HG03571 (cell line): ENCODE results near the gene DPP6.
"Not testable (repeated sequence)": the region's sequence is repeated elsewhere in the genome, so short reads cannot be mapped to it uniquely, and the experiment has no call there.

Source experiments
- ATAC-seq: cut with Tn5 transposase; IDR thresholded peaks from one replicate; pipeline ENCODE4 v1.9.1; 2021; ENCODE audit not compliant: unreplicated experiment

DPP6 gene

GRCh38 chr7:154915600-154915999 lies 863.4 kb downstream of the DPP6 start:
- ATAC-seq = no peak

DNA sequence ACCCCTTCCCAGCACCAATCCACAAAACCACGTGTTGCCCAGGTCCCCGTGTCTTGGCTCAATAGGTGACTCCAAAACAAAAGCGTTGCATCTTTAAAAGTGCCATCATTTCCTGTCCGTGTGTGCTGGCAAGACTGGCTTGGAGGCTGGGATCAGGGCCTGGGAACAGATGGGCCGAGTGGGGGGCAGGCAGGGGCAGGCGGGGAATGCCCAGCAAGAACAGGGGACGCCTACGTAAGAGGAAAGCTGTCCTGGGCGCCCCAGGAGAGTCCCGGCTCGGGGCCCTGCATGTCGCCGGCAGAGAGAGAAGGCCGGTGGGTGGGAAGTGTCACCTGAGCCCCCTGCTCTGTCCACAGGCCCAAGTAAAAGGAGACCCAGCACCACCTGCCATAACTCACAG lies 864.2 kb downstream of the DPP6 start:
- no peak for ATAC-seq

- no peak for ATAC-seq
Observed at GRCh38 chr7:154916856-154917807, 864.9 kb downstream of the DPP6 start.

DNA sequence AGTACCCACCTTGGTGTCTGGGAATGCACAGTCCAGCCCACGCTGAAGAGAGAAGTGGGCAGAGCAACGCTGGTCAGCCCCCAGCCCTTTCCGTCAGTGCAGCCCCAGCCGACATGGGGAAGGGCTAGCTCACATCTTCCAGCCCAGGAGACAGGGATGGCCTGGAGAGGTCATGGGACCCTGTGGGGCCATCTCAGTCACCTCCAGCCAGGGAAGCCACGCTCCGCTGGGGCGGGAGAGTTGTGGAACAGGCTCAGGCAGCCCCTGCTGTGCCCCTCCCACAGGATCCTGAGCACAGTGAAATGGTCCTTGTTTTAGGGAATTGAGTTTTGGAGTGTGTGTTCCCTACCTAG lies 865.6 kb downstream of the DPP6 start:
- ATAC-seq = no peak

DNA sequence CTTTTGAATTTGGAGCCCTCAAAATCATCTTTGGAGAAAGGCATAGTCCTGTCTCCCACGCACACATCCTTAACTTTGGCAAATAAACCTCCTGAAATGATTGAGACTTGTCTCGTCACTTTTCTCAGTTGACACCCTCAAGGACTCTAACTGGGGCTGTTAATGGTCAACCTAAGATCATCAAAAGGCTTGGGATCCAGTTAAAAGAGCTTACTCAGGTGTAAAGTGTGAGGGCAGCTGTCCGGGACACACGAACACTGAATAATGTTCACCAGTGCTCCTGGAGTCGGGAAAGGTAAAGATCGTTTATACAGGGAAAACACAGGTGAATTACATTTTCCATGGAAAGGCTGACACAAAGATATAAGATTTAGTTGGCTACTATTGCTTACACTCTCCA lies 866.1 kb downstream of the DPP6 start:
- ATAC-seq = no peak

GRCh38 chr7:154918741-154919140 lies 866.5 kb downstream of the DPP6 start:
- no peak for ATAC-seq

- ATAC-seq = no peak
Observed at GRCh38 chr7:154919344-154920225, 867.4 kb downstream of the DPP6 start.

DNA sequence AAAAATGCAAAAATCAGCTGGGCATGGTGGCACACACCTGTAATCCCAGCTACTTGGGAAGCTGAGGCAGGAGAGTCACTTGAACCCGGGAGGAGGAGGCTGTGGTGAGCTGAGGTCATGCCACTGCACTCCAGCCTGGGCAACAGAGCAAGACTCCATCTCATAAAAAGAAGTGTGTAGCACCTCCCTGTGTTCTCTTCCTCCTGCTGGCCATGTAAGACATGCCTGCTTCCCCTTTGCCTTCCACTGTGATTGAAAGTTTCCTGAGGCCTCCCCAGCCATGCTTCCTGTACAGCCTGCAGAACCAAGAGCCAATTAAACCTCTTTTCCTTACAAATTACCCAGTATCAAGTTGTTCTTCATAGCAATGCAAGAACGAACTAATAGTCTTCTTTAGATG lies 870.3 kb downstream of the DPP6 start:
- ATAC-seq = not testable (repeated sequence)

DNA sequence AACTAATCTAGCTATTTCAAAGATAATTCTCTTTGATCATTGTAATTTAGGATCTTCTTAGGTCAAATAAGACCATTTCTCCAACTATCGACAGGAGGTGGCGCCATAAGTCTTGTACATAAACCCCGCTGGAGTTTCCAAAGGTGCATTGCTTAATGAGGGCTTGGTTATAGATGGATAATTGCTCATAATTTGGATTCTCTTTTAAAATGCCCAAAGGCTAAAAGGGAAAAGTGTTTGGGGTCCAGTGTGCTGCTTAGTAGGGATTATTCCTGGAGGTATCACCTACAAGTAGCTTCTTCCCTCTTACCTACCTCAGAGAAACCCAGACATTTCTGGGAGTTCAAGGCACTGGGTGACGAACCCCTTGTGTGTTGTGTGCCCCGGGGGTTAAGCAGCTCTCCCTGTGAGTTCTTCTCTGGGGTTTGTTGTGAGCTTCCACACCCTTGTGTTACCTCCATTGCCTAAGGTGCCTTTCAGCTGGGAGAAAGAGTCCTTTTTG lies 875.5 kb downstream of the DPP6 start:
- peak; percentile 43 for ATAC-seq

- peak; percentile 79 for ATAC-seq
Observed at GRCh38 chr7:154928136-154929005, 876.2 kb downstream of the DPP6 start.

GRCh38 chr7:154929006-154929726 lies 877.0 kb downstream of the DPP6 start:
- ATAC-seq = no peak

DNA sequence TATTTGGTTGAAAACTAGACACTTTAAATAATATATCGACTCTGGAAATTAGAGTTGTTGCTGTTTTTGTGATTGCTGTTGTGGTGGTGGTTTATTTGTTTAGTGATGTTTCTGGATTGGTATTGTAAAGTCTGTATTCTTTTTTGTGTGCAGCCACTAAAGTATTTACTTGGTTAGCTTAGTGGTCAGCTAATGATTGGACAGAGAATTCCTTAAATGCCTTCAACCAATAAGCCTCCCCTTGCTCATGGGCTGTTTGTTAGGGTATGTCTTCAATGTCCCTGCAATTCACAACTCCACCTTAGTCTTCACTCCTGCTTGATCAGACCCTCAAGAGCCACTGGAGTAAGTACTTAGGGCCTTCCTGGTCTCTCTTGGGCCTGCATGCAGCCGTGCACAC lies 879.7 kb downstream of the DPP6 start:
- no peak for ATAC-seq

- ATAC-seq = not testable (repeated sequence)
Observed at GRCh38 chr7:154934353-154934952, 882.3 kb downstream of the DPP6 start.

- ATAC-seq = no peak
Observed at GRCh38 chr7:154937837-154938236, 885.6 kb downstream of the DPP6 start.

GRCh38 chr7:154942691-154943090 lies 890.5 kb downstream of the DPP6 start:
- no peak for ATAC-seq
